H1 (cell line): ENCODE data around the gene KCNJ18.
"Not testable (repeated sequence)": the region's sequence is repeated elsewhere in the genome, so short reads cannot be mapped to it uniquely, and the experiment has no call there.

Source experiments
- CTCF ChIP-seq, 3 experiments: IDR thresholded peaks; 1 replicate in 2 of 3; 2 replicates in 1 of 3; pipeline versions ENCODE4 v1.5.1 to v1.6.1; 2011; ENCODE audit warnings: low read length in 3 of 3, mild to moderate bottlenecking in 3 of 3, inconsistent platforms in 2 of 3, low read depth in 1 of 3, moderate library complexity in 1 of 3; ENCODE audit not compliant: insufficient read depth in 1 of 3; ENCODE audit errors: control extremely low read depth in 1 of 3
- EZH2 ChIP-seq: fragments of 200-600 bp; sonication (generic); IDR thresholded peaks from 2 replicates; pipeline ENCODE4 v1.7.1; 2012; ENCODE audit warnings: low read depth, mild to moderate bottlenecking, moderate library complexity, low read length, inconsistent platforms; ENCODE audit not compliant: severe bottlenecking
- HDAC2 ChIP-seq, 2 experiments: fragments of 300-600 bp in 1 of 2; sonication (generic) in 1 of 2; IDR thresholded peaks; 2 replicates each; pipeline ENCODE4 v1.6.1; 2011 to 2012; ENCODE audit warnings: low read depth in 2 of 2, low read length in 2 of 2, mild to moderate bottlenecking in 2 of 2, moderate library complexity in 2 of 2, borderline replicate concordance in 1 of 2, inconsistent platforms in 1 of 2
- POLR2A ChIP-seq, 2 experiments: IDR thresholded peaks; 1 replicate in 1 of 2; 2 replicates in 1 of 2; pipeline ENCODE4 v1.6.1; 2011; ENCODE audit warnings: low read depth in 2 of 2, low read length in 2 of 2, mild to moderate bottlenecking in 2 of 2; ENCODE audit errors: control extremely low read depth in 1 of 2
- POLR2AphosphoS5 ChIP-seq: IDR thresholded peaks from 2 replicates; pipeline ENCODE4 v1.6.1; 2011; ENCODE audit warnings: low read depth, low read length
- RFX5 ChIP-seq: IDR thresholded peaks from 2 replicates; pipeline ENCODE4 v1.6.1; 2011; ENCODE audit warnings: low read depth, low read length, improper control_type of control experiment, borderline replicate concordance
- TAF1 ChIP-seq: IDR thresholded peaks from 2 replicates; pipeline ENCODE4 v1.6.1; 2011; ENCODE audit warnings: mild to moderate bottlenecking, low read depth, low read length

- not testable (repeated sequence) for TF ChIP-seq CTCF (IDR thresholded peaks at IDR 0.05; ENCODE audit: control extremely low read depth in 1 of 3, insufficient read depth in 1 of 3, low read depth in 1 of 3, low read length in 3 of 3); POLR2A (IDR thresholded peaks at IDR 0.05; ENCODE audit: control extremely low read depth in 1 of 2, low read depth in 2 of 2, low read length in 2 of 2); TAF1; RFX5; HDAC2 (IDR thresholded peaks at IDR 0.05; ENCODE audit: borderline replicate concordance in 1 of 2, low read depth in 2 of 2, low read length in 2 of 2); POLR2AphosphoS5; EZH2
These were observed 28.5 kb upstream of the KCNJ18 start for GRCh38 chr17:21663614-21664474.
